GM18951 (cell line): ENCODE data around the gene EIF3A.

Experiments used
- POLR2A ChIP-seq: IDR thresholded peaks from 4 replicates; pipeline ENCODE4 v1.6.1; 2011; ENCODE audit warnings: mild to moderate bottlenecking; ENCODE audit not compliant: insufficient read length, insufficient read depth; ENCODE audit errors: extremely low read depth
- in situ Hi-C: fragments of 300-500 bp; cut with MboI; formaldehyde crosslinking; loops from one replicate; pipeline ENCODE4 v1.12.0; 2022; ENCODE audit warnings: low sequenced_read_pairs, mixed read lengths, inconsistent platforms; ENCODE audit not compliant: unreplicated experiment

EIF3A gene

GRCh38 chr10:119025336-119025735, 55.3 kb downstream of the EIF3A start:
- in situ Hi-C loops, result no loop called here
- no peak for TF ChIP-seq POLR2A

- in situ Hi-C loops, result no loop called here
- TF ChIP-seq POLR2A, result no peak
These were observed 55.7 kb downstream of the EIF3A start for GRCh38 chr10:119024882-119025281.

GRCh38 chr10:119023553-119023868, 57.1 kb downstream of the EIF3A start:
- in situ Hi-C loops, result no loop called here
- TF ChIP-seq POLR2A, result no peak

GRCh38 chr10:119022846-119023552, 57.6 kb downstream of the EIF3A start:
- no peak for TF ChIP-seq POLR2A
- in situ Hi-C loops, result no loop called here

GRCh38 chr10:119020627-119020946, 60.0 kb downstream of the EIF3A start:
- in situ Hi-C loops, result no loop called here
- no peak for TF ChIP-seq POLR2A

- in situ Hi-C loops, result no loop called here
These were observed 73.4 kb downstream of the EIF3A start for GRCh38 chr10:119007211-119007574.

GRCh38 chr10:119006451-119007210, 74.0 kb downstream of the EIF3A start:
- in situ Hi-C loops, result no loop called here

More at GRCh38 chr10:119007211-119007574, 73.4 kb downstream of the EIF3A start:
- TF ChIP-seq POLR2A, result no peak

GRCh38 chr10:119005362-119006043, 75.1 kb downstream of the EIF3A start:
- TF ChIP-seq POLR2A, result no peak
- in situ Hi-C loops, result no loop called here

More at GRCh38 chr10:119006451-119007210, 74.0 kb downstream of the EIF3A start:
- TF ChIP-seq POLR2A, result no peak

- TF ChIP-seq POLR2A, result no peak
These were observed 76.9 kb downstream of the EIF3A start for GRCh38 chr10:119003572-119004289.

GRCh38 chr10:119001717-119002500, 78.7 kb downstream of the EIF3A start:
- TF ChIP-seq POLR2A, result no peak
- in situ Hi-C loops, result no loop called here

More at GRCh38 chr10:119003572-119004289, 76.9 kb downstream of the EIF3A start:
- in situ Hi-C loops, result no loop called here

GRCh38 chr10:118998183-118998582, 82.4 kb downstream of the EIF3A start:
- in situ Hi-C loops, result no loop called here
- TF ChIP-seq POLR2A, result no peak

GRCh38 chr10:118997379-118997778, 83.2 kb downstream of the EIF3A start:
- in situ Hi-C loops, result no loop called here
- TF ChIP-seq POLR2A, result no peak
